ENCODE measurements around the gene REPS1.
"Not testable (repeated sequence)": the region's sequence is repeated elsewhere in the genome, so short reads cannot be mapped to it uniquely, and the experiment has no call there.

The REPS1 gene

DNA sequence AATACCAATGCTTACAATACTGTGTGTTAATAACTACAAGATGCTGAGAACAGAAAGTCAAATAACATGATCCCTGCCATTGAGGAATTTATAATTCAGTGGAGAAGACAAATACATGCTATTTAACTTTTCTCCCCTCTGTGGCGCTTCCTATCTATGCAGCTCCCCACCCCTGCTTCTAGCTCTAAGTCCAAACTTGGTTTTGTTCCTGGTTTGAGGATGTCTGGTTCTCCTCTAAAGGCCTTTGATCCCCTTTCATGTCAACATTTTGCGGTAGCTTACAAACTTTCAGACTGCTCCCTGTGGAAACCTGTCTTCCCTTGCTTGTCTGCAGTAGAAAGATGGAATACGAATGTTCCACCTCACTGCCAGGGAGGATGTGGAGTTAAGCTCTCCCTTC, 18.4 kb upstream of the REPS1 start:
- DNase-seq (ENCODE audit: low read depth in 2 of 2): no peak

DNA sequence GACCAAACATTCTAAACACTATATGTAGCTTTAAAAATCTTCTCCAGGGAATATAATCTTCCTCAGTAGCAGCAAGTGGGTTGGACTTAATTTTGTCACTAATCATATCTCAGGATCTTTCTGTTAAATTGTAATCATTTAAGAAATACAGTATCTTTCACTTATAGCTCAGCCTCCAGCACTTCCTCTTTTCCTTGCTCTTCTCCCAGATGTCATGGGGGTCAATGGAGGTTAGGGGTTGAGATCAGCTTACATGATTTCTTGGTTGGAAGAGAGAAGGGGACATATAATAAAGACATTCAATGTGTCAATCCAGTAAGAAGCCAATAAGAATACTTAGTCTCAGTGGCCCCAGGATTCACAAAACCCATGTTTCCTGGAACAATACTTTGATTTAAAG, 15.7 kb upstream of the REPS1 start:
- DNase-seq (ENCODE audit: low read depth in 2 of 2): no peak

DNA sequence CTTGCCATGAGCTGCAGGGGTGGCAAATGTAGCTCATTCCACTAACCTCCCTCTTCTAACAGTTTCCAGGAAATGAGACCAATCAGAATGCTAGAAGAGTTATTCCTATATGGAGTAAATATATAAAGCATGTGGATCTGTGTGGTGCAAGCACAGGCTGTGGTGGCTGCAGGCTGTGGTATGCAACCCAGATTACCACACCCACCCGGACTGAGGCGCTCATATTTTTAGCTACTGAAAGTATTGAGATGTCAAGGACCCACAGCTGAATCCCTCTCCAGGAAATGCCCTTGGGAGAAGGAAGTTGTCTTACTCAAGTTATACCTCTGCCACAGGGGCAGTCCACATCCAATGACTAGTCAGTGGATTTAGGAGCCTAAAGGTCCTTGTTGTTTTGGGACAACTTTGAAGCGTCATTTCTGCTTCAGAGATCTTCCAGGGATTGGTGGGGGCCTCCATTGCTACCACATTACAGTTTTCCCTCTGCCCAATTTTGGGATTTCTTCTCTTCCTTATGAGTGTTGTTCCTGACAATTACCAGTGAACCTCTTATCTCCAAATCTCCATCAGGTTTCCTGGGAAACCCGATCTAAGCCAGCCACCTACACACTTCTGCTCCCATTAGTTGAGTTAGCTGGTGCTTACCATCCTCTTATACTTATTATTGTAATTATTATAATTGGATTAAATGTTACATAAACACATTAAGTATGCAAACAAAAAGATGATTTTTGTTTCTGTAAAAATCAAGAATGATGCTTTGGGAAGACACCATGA, 12.1 kb upstream of the REPS1 start:
- no peak for DNase-seq (ENCODE audit: low read depth in 2 of 2)

DNA sequence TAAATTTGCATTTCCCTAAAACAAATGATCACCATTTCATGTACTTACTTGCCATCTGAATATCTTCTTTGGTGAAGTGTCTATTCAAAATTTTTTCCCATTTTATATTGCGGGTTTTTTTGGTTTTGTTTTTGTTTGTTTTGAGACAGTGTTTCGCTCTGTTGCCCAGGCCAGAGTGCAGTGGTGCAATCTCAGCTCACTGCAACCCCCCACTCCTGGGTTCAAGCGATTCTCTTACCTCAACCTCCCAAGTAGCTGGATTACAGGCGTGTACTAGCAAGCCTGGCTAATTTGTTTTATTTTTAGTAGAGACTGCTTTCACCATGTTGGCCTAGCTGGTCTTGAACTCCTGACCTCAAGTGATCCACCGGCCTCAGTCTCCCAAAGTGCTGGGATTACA, 9.1 kb upstream of the REPS1 start:
- no peak for DNase-seq (ENCODE audit: low read depth in 2 of 2)

DNA sequence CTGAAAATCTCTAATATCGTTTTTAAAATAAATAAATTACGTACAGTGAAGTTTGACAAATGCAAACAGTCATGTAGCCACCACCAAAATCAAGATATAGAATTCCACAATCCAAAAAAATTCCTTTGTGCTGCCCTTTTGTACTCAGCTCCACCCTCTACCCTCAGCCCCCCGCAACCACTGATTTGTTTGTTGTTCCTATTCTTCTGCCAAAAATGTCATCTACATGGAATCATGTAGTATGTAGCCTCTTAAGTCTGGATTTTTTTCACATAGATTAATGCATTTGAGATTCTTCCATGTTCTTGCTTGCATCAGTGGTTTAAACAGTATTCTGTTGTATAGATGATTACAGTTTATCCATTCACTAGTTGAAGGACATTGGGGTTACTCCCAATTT, 8.5 kb upstream of the REPS1 start:
- no peak for DNase-seq (ENCODE audit: low read depth in 2 of 2)

DNA sequence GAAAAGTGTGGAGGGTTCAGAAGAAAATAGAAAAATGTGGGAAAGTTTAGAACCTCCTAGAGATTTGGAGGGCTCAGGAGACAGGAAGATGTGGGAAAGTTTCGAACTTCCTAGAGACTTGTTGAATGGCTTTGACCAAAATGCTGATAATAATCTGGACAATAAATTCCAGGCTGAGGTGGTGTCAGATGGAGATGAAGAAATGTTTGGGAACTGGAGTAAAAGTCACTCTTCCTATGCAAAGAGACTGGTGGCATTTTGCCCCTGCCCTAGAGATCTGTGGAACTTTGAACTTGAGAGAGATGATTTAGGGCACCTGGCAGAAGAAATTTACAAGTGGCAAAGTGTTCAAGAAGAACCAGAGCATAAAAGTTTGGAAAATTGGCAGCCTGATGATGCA, 5.4 kb upstream of the REPS1 start:
- not testable (repeated sequence) for DNase-seq (ENCODE audit: low read depth in 2 of 2)

DNA sequence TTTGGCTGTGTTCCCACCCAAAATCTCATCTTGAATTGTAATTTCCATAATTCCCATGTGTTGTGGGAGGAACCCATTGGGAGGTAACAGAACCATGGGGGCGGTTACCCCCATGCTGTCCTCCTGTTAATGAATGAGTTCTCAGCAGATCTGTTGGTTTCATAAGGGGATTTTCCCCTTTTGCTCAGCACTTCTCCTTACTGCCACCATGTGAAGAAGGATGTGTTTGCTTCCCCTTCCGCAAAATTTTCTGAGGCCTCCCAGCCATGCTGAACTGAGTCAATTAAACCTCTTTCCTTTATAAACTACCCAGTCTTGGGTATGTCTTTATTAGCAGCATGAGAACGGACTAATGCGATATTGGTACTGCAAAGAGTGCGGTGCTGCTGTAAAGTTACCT, 4.9 kb upstream of the REPS1 start:
- not testable (repeated sequence) for DNase-seq (ENCODE audit: low read depth in 2 of 2)

DNA sequence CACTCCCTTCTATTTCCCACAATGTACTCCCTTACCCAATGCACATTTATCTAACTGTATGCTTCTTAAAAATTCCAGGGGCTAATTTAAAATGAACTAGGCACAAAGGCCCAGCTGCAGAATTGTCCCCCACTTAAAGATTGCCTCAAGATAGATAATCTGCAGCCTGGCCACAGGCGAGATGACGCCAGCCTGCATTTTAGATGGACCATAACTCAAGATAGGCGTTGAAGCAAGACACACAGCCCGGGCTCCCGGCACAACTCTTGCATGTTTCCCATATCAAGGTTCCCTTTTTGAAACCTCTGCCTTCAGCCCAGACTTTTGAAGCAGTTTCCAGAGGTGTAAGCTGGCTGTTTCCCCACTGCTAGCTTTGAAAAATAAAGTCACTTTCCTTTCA, 3.2 kb upstream of the REPS1 start:
- DNase-seq (ENCODE audit: low read depth in 2 of 2): no peak

DNA sequence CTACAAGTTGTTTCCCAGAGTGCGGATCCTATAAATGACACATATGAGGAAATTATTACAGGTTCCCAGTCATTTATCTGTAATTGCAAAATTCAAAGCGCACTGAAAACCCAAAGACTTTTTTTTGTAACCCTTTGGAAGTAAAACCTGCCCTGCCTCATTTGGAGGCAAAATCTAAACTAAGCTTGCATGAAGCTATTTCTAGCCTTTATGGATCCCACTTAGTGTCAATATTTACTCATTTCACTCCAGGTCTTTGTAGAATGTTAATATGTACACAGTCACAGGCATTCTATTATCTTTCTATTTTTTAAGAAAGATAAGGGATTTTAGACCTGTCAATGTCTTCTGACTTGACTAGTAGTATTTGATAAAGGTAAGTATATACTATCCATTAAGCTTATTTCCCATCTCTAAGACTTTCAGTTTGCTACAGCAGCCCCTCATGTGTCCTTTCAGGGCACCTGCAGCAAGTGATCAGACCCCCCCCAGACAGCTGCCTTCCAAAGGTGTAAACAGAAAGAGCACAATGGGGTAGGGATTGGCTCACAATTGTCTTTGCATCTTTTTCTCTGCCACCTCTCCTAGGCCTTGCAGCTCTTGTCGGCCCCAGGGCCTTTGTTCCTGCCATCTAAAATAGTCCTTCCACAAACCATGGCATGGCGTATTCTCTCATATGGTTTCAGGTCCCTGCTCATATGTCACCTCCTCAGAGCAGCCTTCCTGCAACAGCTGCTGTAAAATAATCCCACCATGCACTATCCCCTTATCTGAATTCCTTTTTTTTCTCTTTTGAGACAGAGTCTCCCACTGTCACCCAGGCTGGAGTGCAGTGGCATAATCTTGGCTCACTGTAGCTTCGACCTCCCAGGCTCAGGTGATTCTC, 1.3 kb upstream of the REPS1 start:
- DNase-seq (ENCODE audit: low read depth in 2 of 2): no peak

DNA sequence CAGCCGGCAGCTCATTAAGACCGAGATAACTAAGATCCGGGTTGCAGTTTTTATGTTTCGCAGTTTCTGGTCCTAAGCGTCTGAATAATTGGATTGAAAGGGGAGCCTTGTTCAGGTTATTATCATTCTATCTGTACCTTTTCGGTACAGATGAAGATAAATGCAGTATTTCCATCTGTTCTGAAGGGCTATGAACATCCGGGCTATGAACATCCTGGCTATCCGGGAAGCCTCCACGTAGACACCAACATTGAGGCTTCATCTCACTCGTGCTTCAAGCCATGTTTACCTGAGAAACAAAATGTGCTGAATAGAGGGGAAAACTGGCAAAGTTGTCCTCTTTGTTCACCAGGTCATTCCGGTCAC, 399 bp upstream of the REPS1 start:
- no peak for DNase-seq (ENCODE audit: low read depth in 2 of 2)

DNA sequence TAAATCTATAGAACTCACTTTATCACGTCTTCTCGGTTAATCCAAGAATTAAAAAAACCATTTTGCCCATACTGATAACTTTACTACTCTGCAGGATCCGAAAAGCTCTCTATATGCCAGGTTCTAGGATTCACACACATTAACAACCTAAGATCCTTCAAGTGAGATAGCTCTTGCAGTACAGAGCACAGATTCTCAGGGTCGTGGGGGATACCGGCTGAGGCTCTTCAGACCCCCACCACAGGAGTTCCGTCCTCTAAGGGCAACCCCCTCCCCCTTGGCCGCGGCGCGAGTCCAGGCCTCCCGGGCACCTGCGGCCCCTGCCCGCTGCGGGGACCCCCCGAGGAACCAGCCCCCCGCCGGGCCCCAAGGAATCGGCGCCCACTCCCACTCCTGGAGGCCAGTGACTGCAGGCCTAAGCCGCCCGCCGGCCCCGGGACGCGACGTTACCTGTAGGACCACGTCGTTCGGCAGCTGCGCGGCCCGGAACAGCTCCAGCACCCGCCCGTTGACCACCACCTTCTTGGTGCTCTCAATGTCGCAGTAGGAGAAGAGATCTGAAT, 892 bp downstream of the REPS1 start:
- DNase-seq (ENCODE audit: low read depth in 2 of 2): peak in 1 of 2 donors; percentile 2

DNA sequence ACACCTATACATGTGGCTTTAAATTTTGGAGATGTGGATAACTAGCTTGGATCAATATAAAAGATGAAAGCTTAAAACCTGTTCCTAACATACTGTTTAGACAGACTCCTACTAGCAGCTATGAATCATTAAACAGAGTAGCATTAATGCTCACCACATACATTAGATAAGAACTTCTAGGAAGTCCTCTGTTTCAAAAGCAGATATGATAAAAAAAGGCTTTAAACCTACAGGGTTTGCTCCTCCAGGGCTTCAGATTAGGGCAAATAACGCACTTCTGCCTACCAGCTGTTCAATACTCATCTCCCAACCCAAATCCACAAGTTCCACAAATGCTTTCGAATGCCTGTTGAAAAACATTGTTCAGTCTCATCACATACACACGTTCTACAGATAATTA, 1.5 kb downstream of the REPS1 start:
- no peak for DNase-seq (ENCODE audit: low read depth in 2 of 2)

DNA sequence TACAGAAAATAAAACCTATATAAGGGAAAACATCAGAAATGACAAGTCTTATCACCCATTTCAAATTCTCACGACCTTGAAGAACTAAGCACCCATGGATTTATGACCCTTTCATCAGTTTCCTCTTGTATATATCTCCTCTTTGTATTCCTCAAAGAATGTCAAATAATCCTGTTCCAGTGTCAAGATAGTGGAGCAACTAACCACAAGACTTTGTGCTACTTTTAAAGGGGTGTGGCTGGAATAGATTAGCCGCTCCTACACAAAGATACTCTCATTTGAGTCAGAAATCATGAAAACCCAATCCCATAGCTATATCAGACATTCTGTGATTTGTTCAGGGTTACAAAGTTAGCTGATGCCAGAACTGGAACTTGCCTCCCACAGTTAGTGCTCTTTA, 6.6 kb downstream of the REPS1 start:
- no peak for DNase-seq (ENCODE audit: low read depth in 2 of 2)

DNA sequence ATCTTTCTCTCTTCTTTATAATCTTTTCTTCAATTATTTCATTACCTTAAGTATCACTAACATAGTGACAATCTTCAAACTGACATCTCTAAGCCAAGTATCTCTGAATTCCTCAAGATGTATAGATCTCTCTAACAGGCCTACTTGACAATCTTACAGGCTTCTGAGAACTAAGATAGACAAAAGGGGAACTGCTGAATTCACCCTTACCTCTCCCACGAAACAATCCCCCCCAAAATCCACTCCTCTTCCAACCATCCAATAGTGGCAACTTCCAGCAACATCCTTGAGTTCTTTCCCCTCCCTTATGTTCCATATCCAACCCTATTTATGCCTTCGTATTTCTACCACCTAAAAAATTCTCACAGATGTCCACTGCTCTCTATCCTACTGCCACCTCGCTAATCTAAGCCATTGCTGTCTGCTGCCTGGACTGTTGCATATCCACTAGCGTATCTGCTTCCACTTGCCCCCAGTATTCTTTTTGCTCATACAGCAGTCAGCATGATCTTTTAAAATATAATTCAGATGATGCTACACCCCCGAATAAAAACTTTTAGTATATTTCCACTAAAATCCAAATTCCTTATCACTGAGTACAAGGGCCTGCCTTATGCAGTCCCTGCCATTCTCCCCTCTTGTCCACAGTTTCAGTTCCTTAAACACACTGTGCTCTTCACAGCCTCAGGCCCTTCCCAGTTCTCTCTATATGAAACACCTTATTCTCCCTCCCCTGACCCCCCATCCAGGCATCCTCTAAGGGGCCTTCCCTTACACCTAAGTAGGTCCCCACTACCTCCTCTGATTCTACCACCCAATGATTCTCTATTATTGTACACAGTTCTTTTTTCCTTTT, 8.0 kb downstream of the REPS1 start:
- DNase-seq (ENCODE audit: low read depth in 2 of 2): no peak

DNA sequence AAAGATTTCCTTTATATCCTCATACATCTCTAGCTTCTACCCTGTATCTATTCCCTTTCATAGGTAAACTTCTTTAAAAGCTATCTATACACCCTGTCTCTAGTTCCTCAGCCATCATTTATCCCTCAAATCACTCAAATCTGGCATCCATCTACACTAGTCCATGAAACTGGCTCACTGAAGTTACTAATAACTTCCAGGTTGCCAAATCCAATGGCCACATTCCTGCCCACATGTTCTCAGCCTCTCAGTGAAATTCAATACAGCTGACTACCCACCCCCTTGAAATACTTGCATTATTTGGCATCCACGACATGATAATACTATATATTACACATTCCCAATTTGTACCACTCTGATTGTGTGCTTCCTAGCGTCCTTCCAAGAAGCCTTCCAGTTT, 8.7 kb downstream of the REPS1 start:
- DNase-seq (ENCODE audit: low read depth in 2 of 2): no peak

DNA sequence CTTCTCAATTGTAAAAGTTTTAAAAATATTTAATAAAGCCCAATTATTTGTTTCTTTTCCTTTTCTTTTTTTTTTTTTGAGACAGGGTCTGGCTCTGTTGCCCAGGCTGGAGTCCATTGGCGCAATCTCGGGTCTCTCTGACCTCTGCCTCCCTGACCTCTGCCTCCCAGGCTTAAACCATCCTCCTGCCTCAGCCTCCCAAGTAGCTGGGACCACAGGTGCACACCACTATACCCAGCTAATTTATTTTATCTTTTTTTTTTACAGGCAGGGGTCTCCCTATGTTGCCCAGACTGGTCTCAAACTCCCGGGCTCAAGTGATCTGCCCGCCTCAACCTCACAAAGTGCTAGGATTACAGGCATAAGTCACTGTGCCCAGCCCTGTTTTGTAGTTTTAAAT, 9.8 kb downstream of the REPS1 start:
- no peak for DNase-seq (ENCODE audit: low read depth in 2 of 2)

DNA sequence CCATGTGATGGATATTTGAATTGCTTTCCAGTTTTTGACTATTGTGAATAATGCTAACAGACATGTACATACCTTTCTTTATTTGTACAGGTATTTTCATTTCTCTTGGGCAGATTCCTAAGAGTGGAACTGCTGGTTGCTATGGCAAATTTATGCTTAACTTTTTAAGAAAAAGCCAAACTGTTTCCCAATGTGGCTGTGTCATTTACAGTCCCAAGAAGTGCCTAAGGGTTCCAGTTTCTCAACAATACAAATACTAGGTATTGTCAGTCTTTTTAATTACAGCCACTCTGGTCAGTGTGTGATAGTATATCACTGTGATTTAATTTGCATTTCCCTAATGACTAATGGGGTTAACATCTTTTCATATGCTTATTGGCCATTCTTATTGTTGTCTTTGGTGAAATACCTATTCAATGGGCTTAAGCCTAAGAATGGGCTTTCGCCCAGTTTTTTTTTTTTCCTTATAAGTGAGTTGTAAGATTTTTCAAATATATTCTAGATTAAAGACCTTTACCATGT, 10.3 kb downstream of the REPS1 start:
- DNase-seq (ENCODE audit: low read depth in 2 of 2): no peak

DNA sequence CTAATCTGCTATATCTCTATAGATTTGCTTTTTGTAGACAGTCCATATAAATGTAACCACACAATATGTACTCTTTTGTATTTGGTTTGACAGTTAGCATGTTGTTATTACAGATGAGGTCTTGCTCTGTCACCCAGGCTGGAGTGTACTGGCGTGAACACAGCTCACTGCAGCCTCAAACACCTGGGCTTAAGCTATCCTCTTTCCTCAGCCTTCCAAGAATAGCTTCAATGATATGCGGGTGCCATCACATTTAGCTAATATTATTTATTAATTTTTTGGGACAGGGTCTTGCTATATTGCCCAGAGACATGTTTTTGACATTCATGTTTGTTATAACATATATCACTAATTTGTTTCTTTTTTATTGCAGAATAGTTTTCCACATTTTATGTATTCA, 10.8 kb downstream of the REPS1 start:
- DNase-seq (ENCODE audit: low read depth in 2 of 2): no peak

DNA sequence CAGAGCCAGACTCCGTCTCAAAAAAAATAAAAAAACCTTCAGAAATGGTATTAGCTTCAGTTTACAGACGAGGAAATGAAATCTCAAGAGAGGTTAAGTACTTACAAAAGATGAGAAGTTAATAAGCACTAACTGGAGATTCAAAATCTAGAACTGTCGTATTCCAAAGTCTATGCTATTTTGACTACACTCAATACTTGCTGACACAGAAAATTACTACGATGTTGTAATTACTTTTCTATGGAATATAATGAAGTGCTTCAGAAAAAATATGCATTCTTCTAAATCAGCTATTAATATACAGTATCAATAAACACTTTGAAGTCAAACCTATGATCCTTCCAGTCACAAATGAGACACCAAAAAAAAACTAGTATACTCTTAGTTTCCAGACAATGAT, 12.2 kb downstream of the REPS1 start:
- no peak for DNase-seq (ENCODE audit: low read depth in 2 of 2)

DNA sequence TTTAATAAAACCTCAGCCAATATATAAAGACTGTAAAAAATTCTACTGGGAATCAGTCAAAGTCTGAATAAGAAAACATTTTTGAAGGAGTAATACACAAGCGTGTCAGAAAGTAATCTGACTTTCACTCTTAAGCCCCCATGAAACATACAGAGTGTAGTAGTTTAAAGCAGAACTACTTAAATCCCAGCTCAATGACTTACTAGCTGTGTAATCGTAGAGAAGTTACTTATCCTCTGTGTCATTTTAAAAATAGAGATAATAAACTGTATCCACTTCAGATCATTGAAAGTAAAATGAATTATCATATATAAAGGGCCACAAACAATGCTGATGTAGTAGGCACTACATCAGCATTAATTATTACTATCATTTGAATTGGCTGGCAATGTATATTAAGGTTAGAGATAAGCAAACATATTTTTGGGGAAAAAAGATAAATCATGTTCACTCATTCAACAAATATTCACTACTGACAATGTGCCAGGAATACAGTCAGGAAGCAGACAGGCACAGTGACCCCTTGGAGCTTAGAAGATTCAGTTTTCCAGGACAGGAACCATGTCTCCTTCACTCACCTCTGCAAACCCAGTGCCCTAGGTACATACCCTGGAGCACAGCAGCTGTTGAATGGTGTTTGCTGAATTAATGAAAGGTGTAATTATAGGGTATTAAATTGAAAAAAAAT, 14.4 kb downstream of the REPS1 start:
- DNase-seq (ENCODE audit: low read depth in 2 of 2): no peak

DNA sequence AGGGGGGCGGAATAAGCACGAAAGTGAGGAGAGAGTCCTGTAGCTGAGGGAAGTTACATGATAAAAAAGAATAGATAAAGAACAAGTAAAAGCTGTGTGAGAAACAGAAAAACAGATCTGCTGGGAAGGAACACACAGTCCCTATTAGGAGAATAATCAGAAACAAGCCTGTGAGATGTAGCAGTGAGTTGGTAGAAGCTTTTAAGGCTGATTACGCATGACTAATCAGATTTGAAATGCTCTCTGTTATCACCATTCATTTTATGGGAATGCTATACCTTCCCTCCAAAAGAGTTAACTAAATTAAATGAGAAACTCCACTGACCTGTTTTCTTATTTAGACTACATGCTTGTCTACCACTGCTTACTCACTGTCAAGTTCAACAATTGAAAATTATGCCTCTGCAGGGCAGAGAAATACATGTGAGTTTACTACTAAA, 15.8 kb downstream of the REPS1 start:
- DNase-seq (ENCODE audit: low read depth in 2 of 2): no peak
